Erythroblast (primary cell): ENCODE data around the gene LTBP3.

Source experiments
- GATA1 ChIP-seq: IDR thresholded peaks from 2 replicates; pipeline ENCODE4 v1.6.1; 2011; ENCODE audit warnings: low read depth, mild to moderate bottlenecking, control low read depth, low read length, moderate library complexity
- POLR2A ChIP-seq: IDR thresholded peaks from 2 replicates; pipeline ENCODE4 v1.6.1; 2011; ENCODE audit warnings: mild to moderate bottlenecking, low read length

GRCh38 chr11:65500387-65501185 is 57.6 kb downstream of the LTBP3 start:
- TF ChIP-seq POLR2A (peak; percentile 94), GATA1 (no peak)
